ENCODE measurements around the gene GSAP. TPM values are rescaled to one million over a fixed set of nuclear protein-coding genes. Genes with fewer than 3 reads are reported as not detected.
A peak's percentile ranks its signal among the peaks of the same experiment; 100 is the strongest.

The GSAP gene
- polyA plus RNA-seq, 1 of the 3 experiments (the other 2 are of a cell fraction), result 5.9 TPM

DNA sequence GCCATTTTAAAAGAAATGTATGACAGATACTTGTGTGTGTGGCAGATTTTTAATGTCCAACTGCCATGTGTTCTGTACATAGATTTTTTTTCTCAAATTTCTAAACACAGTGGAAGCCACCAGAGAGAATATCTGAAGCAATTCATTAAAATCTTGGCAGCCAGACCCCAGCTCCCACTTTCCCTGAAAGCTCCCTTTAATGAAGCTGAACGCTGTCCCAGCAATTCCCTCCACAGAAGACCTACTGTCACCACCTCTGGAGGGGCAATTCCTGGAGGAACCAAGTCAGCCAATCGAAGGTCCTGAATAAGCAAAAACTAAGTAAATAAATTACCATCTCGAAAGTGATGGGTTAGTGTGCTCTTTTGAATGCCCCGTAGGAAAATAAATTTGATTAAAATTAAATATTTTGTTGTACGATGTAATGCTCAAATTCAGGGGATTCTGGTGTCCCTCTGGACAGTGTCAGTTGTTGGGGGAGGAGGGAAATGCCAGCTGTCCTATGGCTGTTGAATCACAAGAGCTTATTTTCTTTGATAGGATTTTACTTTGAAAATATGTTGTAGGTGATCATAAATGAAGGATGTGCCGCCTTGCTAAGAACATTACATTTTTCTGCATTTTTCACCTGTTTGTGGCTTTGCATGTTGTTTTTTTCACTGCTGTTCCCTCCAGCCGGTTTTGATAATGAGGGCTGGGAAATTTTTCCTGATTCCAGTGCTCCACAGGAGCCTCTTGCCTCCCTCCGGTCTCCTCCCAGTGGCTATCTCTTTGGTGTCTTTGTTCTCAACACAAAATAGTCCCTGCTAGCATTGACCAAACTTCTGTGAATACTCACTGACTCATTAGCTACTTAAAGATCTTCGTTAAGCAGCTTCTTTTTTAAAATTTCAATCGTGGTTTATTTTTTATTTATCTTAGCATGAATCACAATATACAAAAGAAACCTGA, 9.2 kb upstream of the GSAP start:
- ChIA-PET POLR2A (interaction anchor here (0.6 to 1.4 kb wide), 5 partner anchors 9 to 93 kb away, joined by 3 to 4 read pairs (median 3); partner anchors contain the start of gene GSAP), CTCF (interaction anchor here (0.9 to 2.5 kb wide), 3 partner anchors 9 to 101 kb away, joined by 3 to 13 read pairs (median 4); partner anchors contain the start of gene GSAP)
- no peaks in the 10 kb centered on the region for H4K20me1 ChIP-seq (ENCODE audit: insufficient read depth)
- peaks cover 26% of the 10 kb centered on the region for H3F3A ChIP-seq (replicated peaks; ENCODE audit: insufficient read depth)
- WGBS (ENCODE audit: low lambda C conversion rate), result 17% methylated on average over 10 of the region's 10 CpGs
- peak overlapping the region; percentile 53 to 71 for H3K27ac ChIP-seq (ENCODE audit: low read depth in 2 of 2, low read length in 1 of 2)
- no peaks in the 10 kb centered on the region for H3K27me3 ChIP-seq (ENCODE audit: insufficient read depth)
- H3K9me2 ChIP-seq, result no peaks in the 10 kb centered on the region
- TF ChIP-seq FOSL2 (IDR thresholded peaks at IDR 0.05; ENCODE audit: borderline replicate concordance, low read depth), result peak; percentile 29; the same call in 1 of the 2 replicates
- TF ChIP-seq, protein P1, sequence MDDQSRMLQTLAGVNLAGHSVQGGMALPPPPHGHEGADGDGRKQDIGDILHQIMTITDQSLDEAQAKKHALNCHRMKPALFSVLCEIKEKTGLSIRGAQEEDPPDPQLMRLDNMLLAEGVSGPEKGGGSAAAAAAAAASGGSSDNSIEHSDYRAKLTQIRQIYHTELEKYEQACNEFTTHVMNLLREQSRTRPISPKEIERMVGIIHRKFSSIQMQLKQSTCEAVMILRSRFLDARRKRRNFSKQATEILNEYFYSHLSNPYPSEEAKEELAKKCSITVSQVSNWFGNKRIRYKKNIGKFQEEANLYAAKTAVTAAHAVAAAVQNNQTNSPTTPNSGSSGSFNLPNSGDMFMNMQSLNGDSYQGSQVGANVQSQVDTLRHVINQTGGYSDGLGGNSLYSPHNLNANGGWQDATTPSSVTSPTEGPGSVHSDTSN (IDR thresholded peaks at IDR 0.05), result 0 out of 2 replicates have a peak, but pooled peaks have one; percentile 11
- peak; percentile 58 for TF ChIP-seq TCF12 (IDR thresholded peaks at IDR 0.05)
- peak; percentile 14; the same call in 1 of the 2 replicates for TF ChIP-seq MXI1 (IDR thresholded peaks at IDR 0.05; ENCODE audit: low read depth, low read length)
- TF ChIP-seq RAD21 (IDR thresholded peaks at IDR 0.05; ENCODE audit: low read length), result peak; percentile 18; the same call in 1 of the 2 replicates
- no peak for TF ChIP-seq SMC3 (IDR thresholded peaks at IDR 0.05; ENCODE audit: low read depth, low read length)
- no peak for TF ChIP-seq USF2 (IDR thresholded peaks at IDR 0.05; ENCODE audit: borderline replicate concordance, low read depth, low read length)
- no peak for TF ChIP-seq RFX5 (IDR thresholded peaks at IDR 0.05; ENCODE audit: low read length)
- H3K9me3 ChIP-seq, result no peaks in the 10 kb centered on the region
- peak overlapping the region; percentile 46; the same call in 1 of the 2 replicates for H3K9ac ChIP-seq
- H3K79me2 ChIP-seq (ENCODE audit: insufficient read depth), result no peaks in the 10 kb centered on the region
- H3K4me1 ChIP-seq (ENCODE audit: control insufficient read depth in 1 of 2, insufficient read depth in 2 of 2, low read depth in 1 of 2, low read length in 1 of 2), result peaks cover 26 to 30% of the 10 kb centered on the region in 2 experiments; a peak in 3 of 4 replicates
- H3K4me2 ChIP-seq, result peak overlapping the region; percentile 65
- H3K4me3 ChIP-seq (ENCODE audit: low read depth in 2 of 2, low read length in 1 of 2), result peak overlapping the region; percentile 9 to 19; a peak in 3 of 4 replicates
- H2AFZ ChIP-seq (ENCODE audit: low read depth), result peak overlapping the region; percentile 75
- H3K36me3 ChIP-seq (replicated peaks in 1 of 2; ENCODE audit: control insufficient read depth in 1 of 2, insufficient read depth in 2 of 2, low read length in 1 of 2), result no peaks in the 10 kb centered on the region
- DNase-seq, result peak; percentile 43

DNA sequence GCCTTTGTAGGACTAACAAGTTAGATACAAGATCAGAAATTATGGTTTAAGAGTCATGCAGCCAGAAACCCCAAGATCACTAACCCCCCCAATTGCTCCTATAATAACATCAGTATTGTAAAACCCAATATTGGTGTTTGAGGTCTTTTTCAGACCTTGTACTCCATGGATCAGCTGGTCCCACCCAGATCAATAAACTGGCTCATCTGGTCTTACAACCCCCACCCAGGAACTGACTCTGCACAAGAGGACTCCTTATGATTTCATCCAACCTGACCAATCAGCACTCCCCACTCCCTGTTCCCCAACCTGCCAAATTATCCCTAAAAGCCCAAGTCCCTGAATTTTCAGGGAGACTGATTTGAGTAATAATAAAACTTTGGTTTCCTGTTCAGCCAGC, 6.4 kb upstream of the GSAP start:
- H3K4me1 ChIP-seq (ENCODE audit: control insufficient read depth in 1 of 2, insufficient read depth in 2 of 2, low read depth in 1 of 2, low read length in 1 of 2), result peaks cover 17 to 25% of the 10 kb centered on the region in 2 experiments; a peak in 3 of 4 replicates
- no peaks in the 10 kb centered on the region for H4K20me1 ChIP-seq (ENCODE audit: insufficient read depth)
- ChIA-PET POLR2A (no interaction called here), CTCF (interaction anchor here (1.2 kb wide), 1 partner anchor 91 kb away, joined by 3 read pairs; no protein-coding TSS in a partner anchor)
- H3K9ac ChIP-seq, result no peak overlapping the region
- H3K4me2 ChIP-seq, result no peak overlapping the region
- no peaks in the 10 kb centered on the region for H3K27me3 ChIP-seq (ENCODE audit: insufficient read depth)
- no peaks in the 10 kb centered on the region for H3K9me3 ChIP-seq
- H3K79me2 ChIP-seq (ENCODE audit: insufficient read depth), result no peaks in the 10 kb centered on the region
- H3K36me3 ChIP-seq (replicated peaks in 1 of 2; ENCODE audit: control insufficient read depth in 1 of 2, insufficient read depth in 2 of 2, low read length in 1 of 2), result no peaks in the 10 kb centered on the region
- H3K27ac ChIP-seq (ENCODE audit: low read depth in 2 of 2, low read length in 1 of 2), result no peak overlapping the region
- TF ChIP-seq SMC3 (IDR thresholded peaks at IDR 0.05; ENCODE audit: low read depth, low read length), result no peak
- no peak for TF ChIP-seq RFX5 (IDR thresholded peaks at IDR 0.05; ENCODE audit: low read length)
- TF ChIP-seq GABPA (IDR thresholded peaks at IDR 0.05; ENCODE audit: low read depth), result no peak
- TF ChIP-seq USF2 (IDR thresholded peaks at IDR 0.05; ENCODE audit: borderline replicate concordance, low read depth, low read length), result no peak
- H2AFZ ChIP-seq (ENCODE audit: low read depth), result no peak overlapping the region
- no peaks in the 10 kb centered on the region for H3K9me2 ChIP-seq
- H3F3A ChIP-seq (replicated peaks; ENCODE audit: insufficient read depth), result peaks cover 22% of the 10 kb centered on the region
- H3K4me3 ChIP-seq (ENCODE audit: low read depth in 2 of 2, low read length in 1 of 2), result no peak overlapping the region
- no peak for DNase-seq
